HG02798 (cell line): Measurements from ENCODE around the gene SH3BP5.

Experiments used
- ATAC-seq: cut with Tn5 transposase; IDR thresholded peaks from one replicate; pipeline ENCODE4 v1.9.1; 2021; ENCODE audit warnings: mild to moderate bottlenecking; ENCODE audit not compliant: unreplicated experiment, poor library complexity

SH3BP5 gene

DNA sequence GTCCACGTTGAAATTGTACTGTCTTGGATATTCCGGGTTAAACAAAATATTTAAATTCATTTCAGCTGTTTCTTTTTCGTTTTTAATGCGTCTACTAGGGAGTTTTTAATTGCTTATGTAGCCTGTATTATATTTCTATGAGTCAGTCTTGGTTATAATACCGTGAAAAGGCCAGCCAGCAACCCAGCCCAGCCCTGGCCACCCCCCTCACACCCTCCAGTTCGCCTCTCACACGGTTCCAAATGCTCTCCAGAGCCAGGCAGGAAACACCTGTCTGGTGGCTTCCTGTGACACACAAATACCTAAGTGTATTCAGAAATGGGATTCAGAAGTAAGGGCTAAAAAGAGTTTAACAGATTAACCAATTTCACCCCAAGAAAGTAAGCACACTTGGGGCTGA lies 4.4 kb downstream of the SH3BP5 start:
- no peak for ATAC-seq

DNA sequence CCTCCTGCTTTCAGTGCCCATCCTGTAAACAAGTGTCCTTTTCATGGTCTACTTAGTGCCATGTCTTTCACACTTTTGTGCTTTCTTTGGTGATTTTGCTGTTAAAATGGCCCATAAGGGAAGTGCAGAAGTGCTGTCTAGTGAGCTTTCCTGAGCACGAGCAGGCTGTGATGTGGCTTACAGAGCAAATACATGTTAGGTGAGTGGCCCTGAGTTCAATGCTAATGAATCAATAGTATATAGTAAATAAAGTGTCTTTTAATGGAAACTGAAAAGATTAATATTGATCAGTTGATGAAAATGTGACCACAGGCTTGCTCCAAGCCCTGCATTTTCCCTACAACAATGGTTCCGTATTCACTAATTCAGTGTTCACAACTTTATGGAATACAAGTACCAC lies 5.7 kb downstream of the SH3BP5 start:
- ATAC-seq: no peak

DNA sequence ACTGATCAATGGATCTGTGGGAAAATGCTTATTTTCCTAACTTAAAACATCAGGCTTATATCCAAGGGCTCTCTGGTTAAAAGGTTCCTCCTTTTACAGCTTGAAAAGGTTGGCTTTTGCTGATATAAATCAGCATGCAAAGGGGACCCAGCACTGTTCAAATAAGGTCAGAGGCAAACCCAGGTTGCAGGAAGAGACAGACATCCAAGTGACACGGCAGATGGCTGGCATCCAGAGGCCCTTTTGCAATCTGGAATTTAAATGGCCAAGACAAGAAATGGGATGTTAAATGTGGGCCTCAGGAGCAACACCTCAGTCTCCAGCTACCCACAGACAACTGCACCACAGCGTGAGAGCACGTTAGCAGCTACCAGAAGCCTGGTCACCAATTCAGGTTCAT lies 6.3 kb downstream of the SH3BP5 start:
- no peak for ATAC-seq

DNA sequence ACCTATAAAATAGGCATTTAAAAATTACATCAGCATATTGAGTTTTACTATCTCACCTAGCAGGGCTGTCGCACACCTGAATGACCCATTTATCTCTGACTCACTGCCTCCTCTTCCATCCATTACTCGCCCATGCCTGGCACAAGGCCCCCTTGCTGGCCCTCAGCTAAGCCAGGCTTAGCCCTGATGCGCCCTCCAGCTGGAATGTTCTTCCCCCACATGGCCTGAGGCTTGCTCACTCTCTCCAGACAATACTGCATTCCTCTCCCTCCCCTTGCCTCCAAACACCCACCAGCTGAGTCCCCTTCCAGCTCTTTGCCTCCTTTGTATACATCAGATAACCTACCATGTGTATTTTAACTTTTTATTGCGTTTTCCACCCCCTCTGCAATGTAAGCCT lies 7.2 kb downstream of the SH3BP5 start:
- no peak for ATAC-seq

DNA sequence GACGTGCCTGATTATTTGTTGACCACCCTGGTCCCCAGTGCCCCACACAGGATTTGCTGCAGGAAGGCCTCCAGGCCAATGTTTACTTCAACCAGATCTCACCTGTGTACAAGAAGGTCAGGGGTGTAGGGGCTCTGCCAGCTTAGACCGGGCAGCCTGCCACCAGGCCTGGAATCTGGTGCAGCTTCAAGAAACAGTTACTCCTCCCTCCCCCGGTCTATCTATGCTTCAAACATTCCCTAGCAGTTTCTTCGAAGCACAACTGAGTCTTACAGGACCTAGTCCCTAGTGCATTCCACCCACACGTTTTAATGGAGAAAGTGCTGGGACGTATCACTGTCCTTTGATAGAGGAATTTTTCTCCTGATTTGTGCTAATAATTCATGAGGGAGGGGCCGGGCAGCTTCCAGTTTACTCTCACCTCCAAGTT lies 8.0 kb downstream of the SH3BP5 start:
- ATAC-seq: no peak

DNA sequence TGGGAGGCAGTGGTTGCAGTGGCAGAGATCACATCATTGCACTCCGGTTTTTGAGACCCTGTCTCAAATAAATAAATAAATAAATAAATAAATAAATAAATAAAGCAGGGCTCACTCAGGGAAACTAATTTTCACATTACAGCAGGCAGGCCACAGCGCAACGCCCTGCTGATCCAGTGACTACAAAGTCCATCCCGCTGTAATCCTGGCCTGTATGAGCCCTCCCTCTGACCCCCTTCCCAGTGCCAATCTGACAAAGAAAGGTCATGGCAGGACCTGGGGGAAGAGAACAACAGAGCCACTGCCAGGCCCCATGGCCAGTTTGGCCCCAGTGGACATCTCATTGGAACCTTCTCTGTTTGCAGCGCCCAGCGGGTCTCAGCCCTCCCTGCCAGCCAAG lies 9.3 kb downstream of the SH3BP5 start:
- no peak for ATAC-seq

DNA sequence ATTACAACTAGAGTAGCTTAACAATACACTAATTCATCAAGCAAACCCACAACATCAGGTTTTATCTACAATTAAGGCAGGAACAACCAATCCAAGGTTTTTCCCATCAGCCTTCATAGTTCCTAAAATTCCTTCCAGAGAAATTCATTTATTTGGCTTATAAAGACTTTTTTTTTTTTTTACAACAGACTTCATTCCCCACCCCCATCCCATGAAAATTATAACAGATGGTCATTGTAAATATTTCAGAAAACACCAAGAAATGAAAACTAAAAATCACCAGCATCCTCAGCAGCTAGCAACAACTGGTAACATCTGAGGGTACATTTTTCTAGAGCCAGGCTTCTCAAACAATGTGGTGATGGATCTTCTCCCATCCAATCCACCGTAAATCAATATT lies 11.0 kb downstream of the SH3BP5 start:
- no peak for ATAC-seq

DNA sequence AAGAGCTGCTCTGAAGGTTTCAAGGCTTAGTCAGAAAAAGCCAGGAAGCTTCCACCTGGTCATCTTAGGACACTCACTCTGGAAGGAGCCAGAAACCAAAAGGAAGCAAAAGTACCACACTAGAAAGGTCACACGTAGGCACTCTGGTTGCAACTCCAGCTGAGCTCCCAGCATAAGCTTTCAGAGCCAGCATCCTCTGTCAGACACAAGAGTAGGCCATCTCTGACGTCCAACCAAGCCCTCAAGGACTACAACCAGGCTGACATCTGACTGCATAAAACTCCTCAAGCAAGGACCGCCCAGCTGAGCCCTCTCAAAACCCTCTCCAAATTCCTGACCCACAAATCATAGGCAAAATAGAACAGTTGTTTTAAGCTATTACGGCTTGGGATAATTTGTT lies 12.8 kb downstream of the SH3BP5 start:
- no peak for ATAC-seq

DNA sequence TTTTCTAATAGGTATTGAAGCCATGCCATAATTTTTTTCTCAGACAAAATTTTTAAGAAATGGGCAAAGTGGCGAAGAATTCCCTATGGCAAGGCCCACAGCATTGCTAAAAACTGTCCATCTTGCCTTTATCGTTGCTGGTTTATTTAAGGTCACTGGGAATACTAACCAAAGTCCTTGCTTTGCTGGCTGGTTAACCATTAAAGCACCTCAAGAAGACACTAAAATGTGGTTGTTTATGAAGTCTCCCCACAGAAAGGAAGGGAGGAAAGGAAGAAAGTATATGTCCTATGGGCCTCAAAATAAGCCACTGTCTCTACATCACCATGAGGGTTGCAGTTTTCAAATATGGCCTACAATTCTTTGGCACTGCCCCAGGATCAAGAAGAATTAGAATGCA lies 13.2 kb downstream of the SH3BP5 start:
- ATAC-seq: no peak

DNA sequence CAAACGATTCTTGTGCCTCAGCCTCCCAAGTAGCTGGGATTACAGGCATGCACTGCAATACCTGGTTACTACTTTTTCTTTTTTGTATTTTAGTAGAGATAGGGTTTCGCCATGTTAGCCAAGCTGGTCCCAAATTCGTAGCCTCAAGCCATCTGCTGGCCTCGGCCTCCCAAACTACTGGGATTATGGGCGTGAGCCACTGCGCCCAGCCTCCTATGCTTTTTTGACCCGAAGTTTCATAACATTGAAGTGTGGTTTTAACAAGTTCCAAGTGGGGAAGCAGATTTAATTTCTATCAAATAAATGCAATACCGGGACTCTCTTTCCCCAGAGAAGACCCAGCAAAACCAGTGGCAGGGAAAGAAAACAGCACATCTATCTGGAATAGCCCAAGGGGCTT lies 13.7 kb downstream of the SH3BP5 start:
- ATAC-seq: no peak

DNA sequence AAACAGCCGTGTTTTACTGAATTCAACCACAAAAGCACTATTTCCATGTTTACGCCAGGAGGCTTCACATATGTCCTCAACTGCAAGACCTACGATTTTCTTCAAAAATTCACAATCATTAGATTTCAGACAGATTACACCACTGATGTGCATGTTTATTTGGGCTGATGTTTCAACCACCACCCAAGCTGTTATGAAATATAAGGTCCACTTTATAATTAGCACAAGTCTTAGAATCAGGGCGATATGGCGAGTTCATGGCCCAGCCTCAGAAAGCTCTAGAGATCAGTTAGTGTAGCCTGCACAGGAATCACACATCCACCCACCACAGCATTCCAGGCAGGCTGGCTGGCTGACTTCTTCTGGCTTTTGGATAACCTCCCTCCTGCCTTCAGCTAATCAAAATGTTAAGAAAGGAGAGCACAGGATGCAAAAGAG lies 15.4 kb downstream of the SH3BP5 start:
- no peak for ATAC-seq

DNA sequence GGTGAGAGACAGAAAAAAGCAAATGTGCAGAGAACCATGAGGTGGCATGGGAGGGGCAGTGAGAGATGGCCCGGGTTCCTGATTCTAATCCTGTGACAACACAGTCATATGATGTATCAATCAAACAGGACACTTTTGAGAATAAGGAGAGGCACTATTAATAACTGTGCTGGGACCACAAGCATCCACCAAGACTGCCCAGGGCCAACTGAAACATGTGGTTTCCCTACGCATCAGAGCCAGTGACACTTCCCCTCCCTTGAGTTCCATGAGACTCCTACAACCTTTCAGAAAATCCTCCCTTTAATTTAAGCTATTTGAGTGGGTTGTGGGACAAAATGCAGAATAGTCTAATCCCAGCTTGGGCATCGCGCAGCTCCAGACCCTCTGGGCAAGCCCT lies 17.4 kb downstream of the SH3BP5 start:
- no peak for ATAC-seq

DNA sequence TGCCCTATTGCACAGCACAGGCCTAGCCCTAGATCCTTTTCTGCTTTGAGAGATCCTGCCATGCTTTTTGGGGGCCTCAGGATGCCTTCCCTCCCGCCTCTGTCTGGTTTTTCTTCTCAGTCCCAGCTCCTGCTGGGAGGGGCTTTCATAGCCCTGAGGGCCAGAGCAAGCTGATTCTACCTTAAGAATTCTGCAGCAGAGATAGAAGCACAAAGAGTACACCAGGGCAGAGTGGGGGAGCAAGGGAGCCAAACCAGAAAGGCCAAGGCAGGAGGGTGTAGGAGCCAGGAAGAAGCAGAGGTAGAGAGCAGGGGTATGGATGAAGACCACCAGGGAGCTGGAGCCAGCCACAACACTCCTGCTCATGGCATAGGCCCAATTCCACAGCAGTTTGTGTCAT lies 18.1 kb downstream of the SH3BP5 start:
- ATAC-seq: no peak

DNA sequence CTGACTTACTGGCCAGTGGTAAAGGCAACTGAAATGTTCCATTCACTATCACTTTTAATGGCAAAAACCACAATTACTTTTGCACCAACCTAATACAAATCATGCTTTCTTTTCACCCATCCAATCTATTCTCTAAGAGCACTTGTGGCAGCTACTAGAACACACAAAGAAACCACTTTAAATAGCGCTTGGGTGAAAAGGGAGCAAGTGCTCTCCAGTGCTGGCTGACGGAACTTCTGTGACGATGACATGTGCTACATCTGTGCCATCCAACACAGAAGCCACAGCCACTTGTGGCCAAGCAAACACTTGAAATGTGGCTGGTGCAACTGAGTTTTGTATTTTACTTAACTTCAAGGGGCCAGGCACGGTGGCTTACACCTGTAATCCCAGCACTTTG lies 18.9 kb downstream of the SH3BP5 start:
- no peak for ATAC-seq

DNA sequence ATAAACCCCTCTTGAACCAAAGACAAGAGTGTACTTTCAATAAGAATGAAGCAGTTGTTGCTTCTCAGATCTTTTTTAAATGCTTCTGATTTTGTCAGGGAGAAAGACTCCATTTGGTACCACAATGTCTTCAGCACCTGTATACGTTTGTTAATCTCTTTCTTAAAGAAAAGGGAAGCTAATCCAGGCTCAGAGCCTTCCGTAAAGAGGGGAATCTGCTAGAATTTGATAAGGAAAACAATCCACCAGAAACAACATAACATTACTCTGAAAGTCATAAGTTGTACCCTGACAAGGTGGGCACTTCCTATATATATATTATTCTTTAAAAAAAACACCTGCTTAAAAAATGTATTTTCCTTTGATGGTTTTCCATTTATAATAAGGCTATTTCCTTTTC lies 19.8 kb downstream of the SH3BP5 start:
- ATAC-seq: no peak

DNA sequence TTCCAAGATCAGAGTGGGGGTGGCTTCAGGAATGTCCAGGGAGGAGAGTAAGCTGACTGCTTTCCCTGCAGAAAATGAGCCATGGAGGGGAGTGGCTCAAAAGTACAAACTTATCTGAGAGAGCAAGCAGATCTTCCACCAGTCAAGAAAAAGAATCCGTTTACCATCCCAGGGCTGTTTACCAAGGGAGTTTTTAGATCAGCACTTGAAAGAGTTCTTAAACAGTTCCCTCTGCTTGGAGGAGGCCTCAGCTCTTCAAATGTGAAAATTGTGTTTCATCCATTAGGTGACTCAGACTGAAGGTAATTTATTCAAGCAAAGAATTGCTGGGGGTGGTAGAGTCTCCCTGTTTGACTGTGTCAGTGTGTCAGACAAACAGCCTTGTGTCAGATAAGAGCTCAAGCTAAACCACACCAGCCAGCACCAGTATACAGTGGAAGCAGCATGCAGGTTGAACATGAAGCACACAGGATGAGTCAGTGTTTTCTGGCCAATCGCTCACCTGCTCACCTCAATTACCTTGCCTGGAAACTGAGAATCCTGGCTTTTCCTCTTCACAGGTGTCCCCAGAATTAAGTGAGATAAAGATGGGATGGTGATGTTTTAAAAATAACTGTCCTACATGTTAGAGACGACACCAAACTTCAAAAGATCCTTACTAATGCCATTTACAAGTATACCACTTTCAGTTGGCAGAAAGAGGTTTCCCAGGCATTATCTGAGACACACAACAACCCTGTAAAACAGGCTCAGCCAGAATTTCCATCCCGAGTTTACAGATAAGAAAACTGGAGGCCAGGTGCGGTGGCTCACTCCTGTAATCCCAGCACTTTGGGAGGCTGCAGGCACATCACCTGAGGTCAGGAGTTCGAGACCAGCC lies 21.7 kb downstream of the SH3BP5 start:
- ATAC-seq: peak; percentile 86

DNA sequence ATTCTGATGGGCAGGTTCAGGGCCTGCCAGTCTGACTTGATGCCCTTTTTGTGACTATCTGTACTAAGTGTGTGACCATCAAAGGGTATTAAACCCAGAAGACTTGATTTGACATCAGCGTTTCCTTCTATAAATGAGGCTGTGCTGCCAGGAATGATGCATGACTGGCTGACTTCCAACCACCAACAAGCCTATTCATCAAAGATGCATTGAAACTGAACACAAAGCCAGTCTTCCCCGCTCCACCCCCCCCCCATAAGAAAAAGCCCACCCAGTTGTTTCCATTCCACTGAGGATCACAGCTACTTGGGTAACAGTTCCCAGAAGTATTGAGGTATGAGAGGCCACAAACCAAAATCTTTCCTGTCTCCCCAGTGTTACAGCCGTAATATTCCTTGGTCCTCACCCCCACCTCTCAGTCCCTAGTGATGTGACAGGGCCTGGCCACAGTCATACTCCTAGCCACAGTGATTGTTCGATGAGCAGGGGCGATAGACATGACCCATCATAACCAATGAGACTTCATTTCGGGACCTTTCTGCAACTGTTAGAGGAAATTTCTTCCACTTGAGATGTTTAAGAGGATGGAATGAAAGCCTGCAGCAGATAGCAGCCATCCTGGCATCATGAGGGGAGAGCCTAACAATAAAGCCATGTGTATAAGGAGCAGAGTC lies 22.6 kb downstream of the SH3BP5 start:
- no peak for ATAC-seq

DNA sequence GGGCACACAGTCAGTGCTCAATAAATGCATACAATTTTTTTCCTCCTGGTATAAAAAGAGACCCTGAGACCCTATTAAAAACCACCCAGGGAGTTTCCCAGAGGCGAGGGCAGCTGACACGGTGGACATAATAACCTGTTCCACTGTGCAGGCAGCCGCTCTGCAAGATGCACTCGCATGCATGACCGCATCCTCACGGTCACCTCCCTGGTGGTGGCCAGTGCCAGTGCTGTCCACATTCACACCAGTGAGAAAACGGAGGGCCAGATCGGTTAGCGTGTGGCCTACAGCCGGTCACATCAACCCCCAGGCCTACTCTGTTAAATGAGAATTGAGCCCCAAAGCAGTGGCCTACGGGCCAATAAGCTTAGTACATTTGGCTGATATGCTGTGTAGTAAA lies 24.8 kb downstream of the SH3BP5 start:
- no peak for ATAC-seq

DNA sequence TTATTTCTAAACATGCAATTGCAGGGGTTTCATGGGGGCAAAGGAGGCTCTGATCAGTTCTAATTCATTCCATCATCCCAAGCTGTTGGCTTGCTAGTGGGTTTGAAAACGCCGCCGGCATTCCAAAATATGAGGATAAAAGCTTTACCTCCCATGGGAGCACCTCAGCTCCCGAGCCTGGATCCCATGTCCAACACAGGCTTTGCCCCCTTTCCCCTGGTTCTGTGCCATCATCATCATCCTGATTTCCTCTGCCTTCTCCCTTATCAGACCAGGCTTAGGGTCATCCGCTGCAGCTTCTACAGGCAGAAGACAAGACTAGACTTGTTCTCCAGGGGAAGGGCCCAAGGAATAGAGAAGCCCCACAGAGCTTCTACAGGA lies 25.4 kb downstream of the SH3BP5 start:
- no peak for ATAC-seq

DNA sequence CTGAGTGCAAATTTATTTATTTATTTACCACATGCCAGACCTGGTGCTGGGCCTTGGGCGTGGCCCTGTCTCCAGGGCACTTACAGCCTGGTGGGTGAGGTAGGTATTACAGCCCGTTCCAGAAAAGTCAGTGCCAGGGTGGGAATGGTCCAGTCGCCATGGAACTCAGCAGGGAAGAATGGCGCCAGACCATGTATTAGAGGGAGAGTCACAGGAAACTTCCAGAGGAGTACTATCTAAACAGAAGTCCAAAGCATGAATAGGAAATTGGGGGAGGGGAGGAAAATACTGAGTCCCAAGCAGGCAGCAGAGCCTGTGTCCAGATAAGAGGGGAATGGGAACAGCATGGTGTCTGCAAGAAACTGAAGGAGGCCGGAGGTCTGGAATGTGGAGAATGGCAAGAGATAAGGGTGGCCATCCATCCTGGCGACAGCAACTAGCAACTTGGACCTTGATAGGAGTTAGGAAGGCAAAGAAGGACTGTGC lies 27.0 kb downstream of the SH3BP5 start:
- ATAC-seq: no peak

DNA sequence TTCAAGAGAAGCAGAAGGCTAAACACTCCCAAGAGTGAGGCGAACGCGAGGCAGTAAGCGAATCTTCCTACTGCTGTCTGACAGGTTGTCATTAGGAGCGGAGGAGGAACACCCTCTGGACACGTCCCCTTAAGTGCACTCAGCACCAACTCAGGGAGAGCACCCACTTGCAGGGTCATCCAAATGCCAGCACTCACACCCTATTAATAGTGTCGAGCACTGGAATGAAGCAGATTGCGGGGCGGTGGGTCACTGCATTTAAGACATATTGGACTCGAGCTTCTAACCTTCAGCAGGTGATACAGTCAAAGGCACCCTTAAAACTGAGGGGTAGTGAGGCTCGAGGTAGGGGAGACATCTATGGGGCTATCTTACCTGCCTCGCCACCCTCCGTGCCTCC lies 28.7 kb downstream of the SH3BP5 start:
- no peak for ATAC-seq

DNA sequence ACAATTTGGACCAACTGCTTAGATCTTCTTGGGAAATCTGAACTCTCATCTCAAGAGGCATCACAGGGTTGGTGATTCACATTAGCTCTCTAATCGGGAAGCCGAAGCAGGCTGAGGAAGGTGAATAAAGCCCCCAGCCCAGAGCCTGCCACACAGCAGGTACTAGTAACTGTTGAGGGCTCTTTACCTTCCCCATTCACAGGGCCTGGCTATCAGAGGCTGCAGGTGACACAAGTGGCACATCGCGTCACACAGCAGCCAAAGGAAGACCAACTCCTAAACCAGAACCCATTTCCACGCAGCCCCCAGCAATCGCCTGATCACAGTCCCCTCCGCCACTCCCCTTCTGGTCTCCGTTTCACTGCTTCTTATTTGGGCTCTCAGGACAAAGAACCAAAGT lies 29.2 kb downstream of the SH3BP5 start:
- ATAC-seq: no peak
